Measurements from ENCODE around the gene AKAP6.

GRCh38 chr14:32757568-32757967 lies 428.5 kb downstream of the AKAP6 start:
- no peak for TF ChIP-seq POLR2A (IDR thresholded peaks at IDR 0.05; ENCODE audit: low read depth, low read length)
- no peak for TF ChIP-seq TAF1 (IDR thresholded peaks at IDR 0.05; ENCODE audit: borderline replicate concordance, low read depth, low read length)
